KG1 (cell line): ENCODE data around the gene SH3D21.
A peak's percentile ranks its signal among the peaks of the same experiment; 100 is the strongest.

ENCODE experiments used
- DNase-seq: peaks from one replicate; lab custom pipeline; 2025; lab: John Stamatoyannopoulos, UW

Gene SH3D21

GRCh38 chr1:36358514-36359084 lies 52.4 kb downstream of the SH3D21 start:
- no peak for DNase-seq

DNA sequence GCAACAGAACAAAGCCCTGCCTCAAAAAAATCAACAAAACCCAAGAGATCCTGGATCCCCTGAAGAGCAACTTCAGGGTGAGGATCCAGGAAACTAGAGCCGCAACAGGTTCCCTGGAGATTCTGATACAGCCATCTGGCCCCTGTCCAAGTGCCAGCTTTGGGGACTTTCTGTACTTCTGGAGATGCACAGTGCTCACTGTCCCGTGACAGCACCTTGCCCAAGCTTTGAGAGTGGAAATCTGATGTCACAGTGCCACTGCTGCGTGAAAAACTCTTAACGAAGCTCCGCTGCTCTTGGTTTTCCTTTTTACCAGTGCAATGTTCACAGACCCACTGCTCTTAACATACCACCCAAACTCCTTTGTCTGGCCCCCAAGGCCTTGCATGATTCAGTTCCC lies 53.2 kb downstream of the SH3D21 start:
- no peak for DNase-seq

GRCh38 chr1:36359911-36360550 lies 53.9 kb downstream of the SH3D21 start:
- no peak for DNase-seq

GRCh38 chr1:36365381-36365780 lies 59.2 kb downstream of the SH3D21 start:
- DNase-seq = peak; percentile 9

DNA sequence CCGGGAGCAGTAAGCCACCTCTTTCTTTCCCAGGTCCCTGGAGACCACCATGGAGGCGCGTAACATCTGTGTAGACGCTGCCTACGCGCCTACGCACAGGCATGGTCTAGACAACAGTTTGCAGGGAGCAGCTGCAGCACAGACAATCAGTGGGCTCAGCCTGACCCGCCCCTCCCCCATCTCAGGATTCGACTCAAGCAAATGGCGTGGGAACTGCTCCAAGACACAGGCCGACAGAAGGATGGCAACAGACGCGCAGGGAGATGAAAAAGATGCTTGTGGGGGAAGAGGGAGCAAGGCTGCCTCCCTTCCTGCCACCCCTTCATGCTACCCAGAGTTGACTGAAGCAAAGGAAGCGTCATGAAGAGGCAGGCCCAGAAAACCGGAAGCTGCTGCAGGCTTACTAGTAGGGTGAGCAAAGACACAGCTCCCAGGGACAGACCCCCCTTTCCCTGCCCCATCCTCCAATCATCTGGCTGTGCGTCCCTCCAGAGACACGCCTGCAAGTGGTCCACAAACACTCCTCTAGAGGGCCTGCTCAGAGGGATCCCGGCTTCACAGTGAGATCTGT lies 60.0 kb downstream of the SH3D21 start:
- no peak for DNase-seq

GRCh38 chr1:36367066-36367465 lies 60.9 kb downstream of the SH3D21 start:
- DNase-seq = no peak

DNA sequence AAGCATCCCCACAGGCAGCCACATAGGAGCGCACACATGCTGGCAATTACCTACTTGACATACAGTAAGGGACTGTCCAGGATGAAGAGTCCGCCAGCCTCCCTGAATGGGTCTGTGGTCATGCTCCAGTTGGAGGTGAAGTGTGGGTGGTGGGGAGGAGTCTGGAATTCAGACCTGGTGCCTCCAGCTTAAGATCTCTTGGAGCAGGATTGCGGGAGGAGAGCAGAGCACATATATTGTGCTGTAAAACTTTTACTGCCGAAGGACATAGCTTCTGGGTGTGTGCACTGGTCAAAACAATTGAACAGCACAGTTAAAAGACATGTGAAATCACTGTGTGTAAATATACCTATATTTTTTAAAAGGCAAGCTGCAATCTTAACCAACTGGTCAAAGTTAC lies 61.6 kb downstream of the SH3D21 start:
- DNase-seq = no peak

GRCh38 chr1:36369061-36369861 lies 63.1 kb downstream of the SH3D21 start:
- peak; percentile 69 for DNase-seq
